OCI-LY1 (cell line): ENCODE data around the gene DSTYK.

Experiments used
- H2AFZ ChIP-seq: fragments of 200-600 bp; sonication (generic), shearing (Covaris generic); 2 replicates; pipeline ENCODE4 v1.6.0; 2014; ENCODE audit warnings: antibody characterized with exemption, mild to moderate bottlenecking, low read length
- H3F3A ChIP-seq: fragments of 200-600 bp; sonication (generic), shearing (Covaris generic); 2 replicates; pipeline ENCODE4 v1.6.0; 2014; ENCODE audit warnings: mild to moderate bottlenecking, antibody characterized with exemption, low read length, moderate library complexity; ENCODE audit not compliant: insufficient read depth
- H3K27ac ChIP-seq: fragments of 200-600 bp; sonication (generic); 2 replicates; pipeline ENCODE4 v1.5.1; 2014; ENCODE audit warnings: low read length, mixed run types, mild to moderate bottlenecking, low read depth; ENCODE audit not compliant: poor library complexity, severe bottlenecking
- H3K27me3 ChIP-seq: fragments of 200-600 bp; sonication (generic); 2 replicates; pipeline ENCODE4 v1.6.0; 2014; ENCODE audit warnings: antibody characterized with exemption, mild to moderate bottlenecking, low read length, moderate library complexity; ENCODE audit not compliant: insufficient read depth
- H3K36me3 ChIP-seq: fragments of 200-600 bp; sonication (generic); 2 replicates; pipeline ENCODE4 v1.6.1; 2014; ENCODE audit warnings: mild to moderate bottlenecking, antibody characterized with exemption, low read length, moderate library complexity, mixed read lengths; ENCODE audit not compliant: insufficient read depth
- H3K4me1 ChIP-seq: fragments of 200-600 bp; sonication (generic); 2 replicates; pipeline ENCODE4 v1.5.1; 2014; ENCODE audit warnings: mild to moderate bottlenecking, low read length, moderate library complexity; ENCODE audit not compliant: insufficient read depth, severe bottlenecking
- H3K4me2 ChIP-seq: fragments of 200-600 bp; sonication (generic), shearing (Covaris generic); 2 replicates; pipeline ENCODE4 v1.6.1; 2014; ENCODE audit warnings: low read length
- H3K4me3 ChIP-seq: fragments of 200-600 bp; sonication (generic); 2 replicates; pipeline ENCODE4 v1.5.1; 2014; ENCODE audit warnings: low read length, low read depth, mild to moderate bottlenecking, mixed read lengths; ENCODE audit not compliant: poor library complexity, severe bottlenecking
- H3K79me2 ChIP-seq: fragments of 200-600 bp; shearing (Covaris generic); 2 replicates; pipeline ENCODE4 v1.6.1; 2016; ENCODE audit warnings: mixed run types, low read length, mixed read lengths; ENCODE audit not compliant: insufficient read depth
- H3K9ac ChIP-seq: fragments of 200-600 bp; sonication (generic), shearing (Covaris generic); 2 replicates; pipeline ENCODE4 v1.6.1; 2014; ENCODE audit warnings: mild to moderate bottlenecking, low read length, mixed read lengths
- H3K9me2 ChIP-seq: fragments of 200-600 bp; sonication (generic), shearing (Covaris generic); 2 replicates; pipeline ENCODE4 v1.6.1; 2014; ENCODE audit warnings: low read depth, mild to moderate bottlenecking, low read length, mixed read lengths
- H3K9me3 ChIP-seq: fragments of 200-600 bp; shearing (Covaris generic); 2 replicates; pipeline ENCODE4 v1.6.1; 2014; ENCODE audit warnings: low read length, mixed read lengths
- H4K20me1 ChIP-seq: fragments of 200-600 bp; sonication (generic), shearing (Covaris generic); 2 replicates; pipeline ENCODE4 v1.6.0; 2016; ENCODE audit warnings: mild to moderate bottlenecking, low read length; ENCODE audit not compliant: insufficient read depth
- CTCF ChIP-seq: fragments of 200-600 bp; sonication (generic), shearing (Covaris generic); IDR thresholded peaks from 2 replicates; pipeline ENCODE4 v1.5.1; 2017; ENCODE audit warnings: mild to moderate bottlenecking, antibody characterized with exemption, low read length, moderate library complexity, mixed read lengths
- EZH2 ChIP-seq: fragments of 200-600 bp; sonication (generic), shearing (Covaris generic); IDR thresholded peaks from 2 replicates; pipeline ENCODE4 v1.8.0; 2017; ENCODE audit warnings: borderline replicate concordance, mixed run types, mild to moderate bottlenecking, antibody characterized with exemption, low read length, moderate library complexity, mixed read lengths

Gene DSTYK

GRCh38 chr1:205144046-205144720 lies 67.3 kb downstream of the DSTYK start:
- no peaks in the 10 kb centered on the region for H3K27me3 ChIP-seq
- no peak overlapping the region for H2AFZ ChIP-seq
- H3F3A ChIP-seq = no peaks in the 10 kb centered on the region
- no peak overlapping the region for H3K9ac ChIP-seq
- H3K4me1 ChIP-seq = no peaks in the 10 kb centered on the region
- no peak for TF ChIP-seq CTCF
- no peak for TF ChIP-seq EZH2
- no peaks in the 10 kb centered on the region for H3K79me2 ChIP-seq
- H3K4me2 ChIP-seq = no peak overlapping the region
- H3K36me3 ChIP-seq = peaks cover 3% of the 10 kb centered on the region; the same call in 1 of the 2 replicates
- no peak overlapping the region for H3K27ac ChIP-seq
- H3K9me2 ChIP-seq = no peaks in the 10 kb centered on the region
- H4K20me1 ChIP-seq = no peaks in the 10 kb centered on the region
- H3K4me3 ChIP-seq = no peak overlapping the region
- H3K9me3 ChIP-seq = no peaks in the 10 kb centered on the region

GRCh38 chr1:205142102-205142469 lies 69.4 kb downstream of the DSTYK start:
- H3K27ac ChIP-seq = no peak overlapping the region
- H3K9me2 ChIP-seq = no peaks in the 10 kb centered on the region
- no peaks in the 10 kb centered on the region for H3K36me3 ChIP-seq
- H4K20me1 ChIP-seq = no peaks in the 10 kb centered on the region
- no peaks in the 10 kb centered on the region for H3K4me1 ChIP-seq
- no peak for TF ChIP-seq EZH2
- no peak overlapping the region for H3K4me3 ChIP-seq
- H3K9ac ChIP-seq = no peak overlapping the region
- H3K4me2 ChIP-seq = peak overlapping the region; percentile 12; the same call in 1 of the 2 replicates
- no peaks in the 10 kb centered on the region for H3F3A ChIP-seq
- no peaks in the 10 kb centered on the region for H3K9me3 ChIP-seq
- no peak overlapping the region for H2AFZ ChIP-seq
- H3K27me3 ChIP-seq = no peaks in the 10 kb centered on the region
- no peaks in the 10 kb centered on the region for H3K79me2 ChIP-seq

- TF ChIP-seq CTCF (peak; percentile 84), EZH2 (no peak)
- Histone ChIP-seq H3K9ac (no peak overlapping the region), H3K4me1 (no peaks in the 10 kb centered on the region), H3K27ac (no peak overlapping the region), H3K27me3 (no peaks in the 10 kb centered on the region), H4K20me1 (no peaks in the 10 kb centered on the region), H3K9me3 (no peaks in the 10 kb centered on the region), H3K4me2 (peak overlapping the region; percentile 12; the same call in 1 of the 2 replicates), H2AFZ (no peak overlapping the region), H3K79me2 (no peaks in the 10 kb centered on the region), H3F3A (no peaks in the 10 kb centered on the region), H3K9me2 (no peaks in the 10 kb centered on the region), H3K36me3 (no peaks in the 10 kb centered on the region), H3K4me3 (no peak overlapping the region)
Measured at GRCh38 chr1:205141236-205142101, 70.0 kb downstream of the DSTYK start.
